ENCODE results near the gene PLEKHA7.

- TF ChIP-seq POLR2AphosphoS5 (IDR thresholded peaks at IDR 0.05) (no peak), POLR2A (IDR thresholded peaks at IDR 0.05) (no peak), CTCF (IDR thresholded peaks at IDR 0.05) (no peak)
Measured at GRCh38 chr11:17021511-17021910, 7.3 kb upstream of the PLEKHA7 start.
